ENCODE measurements around the gene GUCA1A.
"Not testable (repeated sequence)": the region's sequence is repeated elsewhere in the genome, so short reads cannot be mapped to it uniquely, and the experiment has no call there.

The GUCA1A gene

GRCh38 chr6:42188406-42188805, 15.2 kb downstream of the GUCA1A start:
- ChIA-PET CTCF (no interaction called here), POLR2A (no interaction called here)
- DNase-seq (ENCODE audit: extremely low spot score) = no peak
- no peak for TF ChIP-seq SUZ12 (IDR thresholded peaks at IDR 0.05)
- TF ChIP-seq FOXA1 (IDR thresholded peaks at IDR 0.05) = no peak
- no peak for TF ChIP-seq BHLHE40 (IDR thresholded peaks at IDR 0.05; ENCODE audit: borderline replicate concordance)
- no peak for TF ChIP-seq FOXM1 (IDR thresholded peaks at IDR 0.05; ENCODE audit: borderline replicate concordance)
- TF ChIP-seq ARNT (IDR thresholded peaks at IDR 0.05) = no peak
- TF ChIP-seq L3MBTL2 (conservative IDR thresholded peaks at IDR 0.05) = no peak
- TF ChIP-seq FOXK2 (IDR thresholded peaks at IDR 0.05) = no peak
- TF ChIP-seq LEF1 (IDR thresholded peaks at IDR 0.05; ENCODE audit: borderline replicate concordance) = no peak
- no peak for TF ChIP-seq CTBP1 (IDR thresholded peaks at IDR 0.05; ENCODE audit: borderline replicate concordance)
- no peak for TF ChIP-seq NFRKB (IDR thresholded peaks at IDR 0.05)
- no peak for TF ChIP-seq SP1 (IDR thresholded peaks at IDR 0.05)
- no peak for TF ChIP-seq PKNOX1 (IDR thresholded peaks at IDR 0.05)
- TF ChIP-seq HDGF (IDR thresholded peaks at IDR 0.05; ENCODE audit: borderline replicate concordance) = no peak

GRCh38 chr6:42190554-42191183, 17.5 kb downstream of the GUCA1A start:
- DNase-seq (ENCODE audit: extremely low spot score) = no peak
- ChIA-PET CTCF (no interaction called here), POLR2A (no interaction called here)
- TF ChIP-seq FOXM1 (IDR thresholded peaks at IDR 0.05; ENCODE audit: borderline replicate concordance) = no peak
- TF ChIP-seq BHLHE40 (IDR thresholded peaks at IDR 0.05; ENCODE audit: borderline replicate concordance) = no peak
- TF ChIP-seq CTBP1 (IDR thresholded peaks at IDR 0.05; ENCODE audit: borderline replicate concordance) = no peak
- TF ChIP-seq FOXK2 (IDR thresholded peaks at IDR 0.05) = no peak
- TF ChIP-seq LEF1 (IDR thresholded peaks at IDR 0.05; ENCODE audit: borderline replicate concordance) = no peak
- TF ChIP-seq FOXA1 (IDR thresholded peaks at IDR 0.05) = no peak
- TF ChIP-seq ARNT (IDR thresholded peaks at IDR 0.05) = no peak
- no peak for TF ChIP-seq NFRKB (IDR thresholded peaks at IDR 0.05)
- no peak for TF ChIP-seq SUZ12 (IDR thresholded peaks at IDR 0.05)
- TF ChIP-seq HDGF (IDR thresholded peaks at IDR 0.05; ENCODE audit: borderline replicate concordance) = no peak
- TF ChIP-seq ELF4 (IDR thresholded peaks at IDR 0.05) = no peak
- no peak for TF ChIP-seq SP1 (IDR thresholded peaks at IDR 0.05)
- no peak for TF ChIP-seq L3MBTL2 (conservative IDR thresholded peaks at IDR 0.05)
- no peak for TF ChIP-seq PKNOX1 (IDR thresholded peaks at IDR 0.05)
- no peak for TF ChIP-seq TARDBP (IDR thresholded peaks at IDR 0.05)
- no peak for TF ChIP-seq ZNF384 (IDR thresholded peaks at IDR 0.05)

GRCh38 chr6:42192385-42192784, 19.2 kb downstream of the GUCA1A start:
- POLR2A ChIA-PET; DNase-seq (ENCODE audit: extremely low spot score): not testable (repeated sequence)
- CTCF ChIA-PET = interaction anchor here (0.5 to 0.9 kb wide), 2 partner anchors 10 to 16 kb away, joined by 3 read pairs; no protein-coding TSS in a partner anchor

- DNase-seq (ENCODE audit: extremely low spot score) = no peak
- POLR2A ChIA-PET = interaction anchor here (1.0 kb wide), 1 partner anchor 23 kb away, joined by 4 read pairs; no protein-coding TSS in a partner anchor
- no peak for TF ChIP-seq PKNOX1 (IDR thresholded peaks at IDR 0.05)
- CTCF ChIA-PET = interaction anchor here (1.3 kb wide), 1 partner anchor 21 kb away, joined by 3 read pairs; no protein-coding TSS in a partner anchor
These were observed 20.3 kb downstream of the GUCA1A start for GRCh38 chr6:42193491-42193894.

GRCh38 chr6:42194056-42194455, 20.9 kb downstream of the GUCA1A start:
- no peak for DNase-seq (ENCODE audit: extremely low spot score)
- TF ChIP-seq FOXM1 (IDR thresholded peaks at IDR 0.05; ENCODE audit: borderline replicate concordance) (no peak), ARNT (IDR thresholded peaks at IDR 0.05) (no peak), PKNOX1 (IDR thresholded peaks at IDR 0.05) (no peak), CTBP1 (IDR thresholded peaks at IDR 0.05; ENCODE audit: borderline replicate concordance) (no peak), ZNF384 (IDR thresholded peaks at IDR 0.05) (no peak)
- ChIA-PET POLR2A (interaction anchor here (1.0 kb wide), 1 partner anchor 23 kb away, joined by 4 read pairs; no protein-coding TSS in a partner anchor), CTCF (interaction anchor here (1.3 to 1.4 kb wide), 2 partner anchors 20 to 354 kb away, joined by 3 to 4 read pairs; no protein-coding TSS in a partner anchor)

GRCh38 chr6:42195415-42195814, 22.3 kb downstream of the GUCA1A start:
- TF ChIP-seq HDGF (IDR thresholded peaks at IDR 0.05; ENCODE audit: borderline replicate concordance) = no peak
- no peak for TF ChIP-seq CTBP1 (IDR thresholded peaks at IDR 0.05; ENCODE audit: borderline replicate concordance)
- no peak for TF ChIP-seq L3MBTL2 (conservative IDR thresholded peaks at IDR 0.05)
- no peak for TF ChIP-seq LEF1 (IDR thresholded peaks at IDR 0.05; ENCODE audit: borderline replicate concordance)
- TF ChIP-seq ELF4 (IDR thresholded peaks at IDR 0.05) = no peak
- no peak for TF ChIP-seq ARNT (IDR thresholded peaks at IDR 0.05)
- no peak for TF ChIP-seq BHLHE40 (IDR thresholded peaks at IDR 0.05; ENCODE audit: borderline replicate concordance)
- ChIA-PET CTCF (interaction anchor here (0.6 kb wide), 2 partner anchors 19 to 107 kb away, joined by 3 to 7 read pairs; no protein-coding TSS in a partner anchor), POLR2A (no interaction called here)
- no peak for DNase-seq (ENCODE audit: extremely low spot score)

All from HEK293T (cell line).